Caco-2 (cell line): ENCODE data around the gene KSR2. TPM values are rescaled to one million over a fixed set of nuclear protein-coding genes. Genes with fewer than 3 reads are reported as not detected.

Experiments
- BruUV-seq: library from RNA; stranded (reverse); fragments of 400-500 nt; replicated peaks from 2 replicates; lab custom pipeline; 2021; lab: Mats Ljungman, UMichigan
- CTCF ChIA-PET: fragments of 300-600 bp; sonication (Branson Sonifier 250); formaldehyde crosslinking; loops from one replicate; lab custom pipeline; 2022; ENCODE audit warnings: antibody characterized with exemption; lab: Charles Lee
- POLR2A ChIA-PET: fragments of 300-600 bp; sonication (Branson Sonifier 250); formaldehyde crosslinking; loops from one replicate; lab custom pipeline; 2022; ENCODE audit warnings: antibody characterized with exemption; lab: Charles Lee
- DNase-seq, 2 experiments: peaks; one replicate each; pipeline versions ENCODE4 v3.0.0 to v3.0.0-alpha.2; 2020 to 2022
- H3K27me3 ChIP-seq: replicated peaks from 2 replicates; pipeline ENCODE4 v1.6.0; 2011; ENCODE audit warnings: low read length; ENCODE audit not compliant: control insufficient read depth, insufficient read depth
- H3K36me3 ChIP-seq: 2 replicates; pipeline ENCODE4 v1.5.1; 2011; ENCODE audit warnings: low read length; ENCODE audit not compliant: control insufficient read depth, insufficient read depth
- H3K4me1 ChIP-seq: fragments of 250-450 bp; sonication (Bioruptor Pico); 2 replicates; pipeline ENCODE4 v1.5.1; 2020; ENCODE audit warnings: mild to moderate bottlenecking
- H3K4me3 ChIP-seq: 2 replicates; pipeline ENCODE4 v1.5.1; 2011; ENCODE audit warnings: low read depth, mild to moderate bottlenecking, control low read depth, low read length
- H3K9me3 ChIP-seq: fragments of 250-450 bp; sonication (Bioruptor Pico); 2 replicates; pipeline ENCODE4 v1.5.1; 2020; ENCODE audit warnings: mild to moderate bottlenecking, moderate library complexity
- H3K27ac Mint-ChIP-seq: one replicate; pipeline ENCODE4 v1.8.0; 2022; ENCODE audit warnings: mixed read lengths; ENCODE audit not compliant: unreplicated experiment
- H3K27me3 Mint-ChIP-seq: one replicate; pipeline ENCODE4 v1.8.0; 2022; ENCODE audit warnings: mixed read lengths; ENCODE audit not compliant: insufficient read depth, unreplicated experiment
- H3K36me3 Mint-ChIP-seq: one replicate; pipeline ENCODE4 v1.8.0; 2022; ENCODE audit warnings: mild to moderate bottlenecking, mixed read lengths; ENCODE audit not compliant: insufficient read depth, unreplicated experiment
- H3K4me1 Mint-ChIP-seq: one replicate; pipeline ENCODE4 v1.8.0; 2022; ENCODE audit warnings: low read depth, mixed read lengths; ENCODE audit not compliant: unreplicated experiment
- H3K4me3 Mint-ChIP-seq: one replicate; pipeline ENCODE4 v1.8.0; 2022; ENCODE audit warnings: mild to moderate bottlenecking, moderate library complexity, mixed read lengths; ENCODE audit not compliant: unreplicated experiment
- H3K9me3 Mint-ChIP-seq: one replicate; pipeline ENCODE4 v1.8.0; 2022; ENCODE audit warnings: mixed read lengths; ENCODE audit not compliant: unreplicated experiment
- intact Hi-C: fragments of 100-400 bp; cut with micrococcal nuclease; formaldehyde crosslinking; loops from one replicate; pipeline ENCODE4 v1.10.0; 2022; ENCODE audit not compliant: unreplicated experiment
- total RNA-seq: library from RNA; stranded (reverse); gene quantifications from 2 replicates; pipeline ENCODE4 v1.2.3, GENCODE V29; 2022
- TF ChIP-seq, protein P1 (sequence below), 2 experiments: fragments of 200-600 bp in 1 of 2; IDR thresholded peaks; 1 replicate in 1 of 2; 2 replicates in 1 of 2; pipeline versions ENCODE4 v1.5.1 to v1.8.0; 2011 to 2022; ENCODE audit warnings: antibody characterized with exemption in 1 of 2, control low read depth in 1 of 2, inconsistent platforms in 1 of 2, low read depth in 1 of 2, low read length in 1 of 2, mild to moderate bottlenecking in 1 of 2, moderate library complexity in 1 of 2; ENCODE audit not compliant: insufficient read depth in 1 of 2, severe bottlenecking in 1 of 2, unreplicated experiment in 1 of 2

The KSR2 gene
- total RNA-seq, 1 experiment from 2014 or later: 0.66 TPM

- no peaks in the 10 kb centered on the region for H3K27me3 ChIP-seq
- Mint-ChIP-seq H3K27me3 (peaks cover 3% of the 10 kb centered on the region), H3K9me3 (no peaks in the 10 kb centered on the region), H3K27ac (no peak overlapping the region), H3K36me3 (no peaks in the 10 kb centered on the region), H3K4me1 (no peaks in the 10 kb centered on the region), H3K4me3 (no peak overlapping the region)
- intact Hi-C loops: no loop called here
- H3K4me3 ChIP-seq: no peak overlapping the region
- no peak for DNase-seq
- no TSS peak for BruUV-seq
- TF ChIP-seq, protein P1, sequence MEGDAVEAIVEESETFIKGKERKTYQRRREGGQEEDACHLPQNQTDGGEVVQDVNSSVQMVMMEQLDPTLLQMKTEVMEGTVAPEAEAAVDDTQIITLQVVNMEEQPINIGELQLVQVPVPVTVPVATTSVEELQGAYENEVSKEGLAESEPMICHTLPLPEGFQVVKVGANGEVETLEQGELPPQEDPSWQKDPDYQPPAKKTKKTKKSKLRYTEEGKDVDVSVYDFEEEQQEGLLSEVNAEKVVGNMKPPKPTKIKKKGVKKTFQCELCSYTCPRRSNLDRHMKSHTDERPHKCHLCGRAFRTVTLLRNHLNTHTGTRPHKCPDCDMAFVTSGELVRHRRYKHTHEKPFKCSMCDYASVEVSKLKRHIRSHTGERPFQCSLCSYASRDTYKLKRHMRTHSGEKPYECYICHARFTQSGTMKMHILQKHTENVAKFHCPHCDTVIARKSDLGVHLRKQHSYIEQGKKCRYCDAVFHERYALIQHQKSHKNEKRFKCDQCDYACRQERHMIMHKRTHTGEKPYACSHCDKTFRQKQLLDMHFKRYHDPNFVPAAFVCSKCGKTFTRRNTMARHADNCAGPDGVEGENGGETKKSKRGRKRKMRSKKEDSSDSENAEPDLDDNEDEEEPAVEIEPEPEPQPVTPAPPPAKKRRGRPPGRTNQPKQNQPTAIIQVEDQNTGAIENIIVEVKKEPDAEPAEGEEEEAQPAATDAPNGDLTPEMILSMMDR (IDR thresholded peaks at IDR 0.05; ENCODE audit: insufficient read depth in 1 of 2, low read depth in 1 of 2, low read length in 1 of 2, severe bottlenecking in 1 of 2, unreplicated experiment in 1 of 2): no peak
- ChIA-PET POLR2A (no interaction called here), CTCF (no interaction called here)
- H3K36me3 ChIP-seq: no peaks in the 10 kb centered on the region
- no peaks in the 10 kb centered on the region for H3K4me1 ChIP-seq
- H3K9me3 ChIP-seq: no peaks in the 10 kb centered on the region
These were observed 524.0 kb downstream of the KSR2 start for GRCh38 chr12:117444781-117445180.

DNA sequence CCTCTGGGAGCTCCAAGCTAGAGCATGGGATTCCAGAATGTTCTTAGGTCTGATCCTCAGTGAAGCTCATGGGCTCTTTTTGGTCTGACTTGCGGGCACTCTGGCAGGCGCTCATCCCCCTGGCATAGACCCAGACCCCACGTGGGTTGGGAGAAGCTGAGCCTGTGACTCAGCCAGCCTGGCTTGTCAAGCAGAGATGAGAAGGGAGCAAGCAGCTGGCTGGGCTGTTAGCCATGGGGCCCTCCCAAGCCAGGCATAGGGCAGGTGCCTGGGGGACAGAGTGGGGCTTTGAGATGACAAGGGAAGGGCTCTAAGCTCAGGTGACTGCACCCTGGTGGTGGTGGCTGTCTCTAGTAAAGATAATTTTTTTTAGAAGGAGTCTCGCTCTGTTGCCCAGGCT is 527.0 kb downstream of the KSR2 start:
- H3K4me3 ChIP-seq: no peak overlapping the region
- intact Hi-C loops: no loop called here
- H3K4me3 Mint-ChIP-seq: no peak overlapping the region
- H3K36me3 Mint-ChIP-seq: no peaks in the 10 kb centered on the region
- no peaks in the 10 kb centered on the region for H3K4me1 Mint-ChIP-seq
- no peaks in the 10 kb centered on the region for H3K4me1 ChIP-seq
- no peaks in the 10 kb centered on the region for H3K36me3 ChIP-seq
- DNase-seq: no peak
- CTCF ChIA-PET: no interaction called here
- no peak overlapping the region for H3K27ac Mint-ChIP-seq
- H3K9me3 ChIP-seq: no peaks in the 10 kb centered on the region
- no peaks in the 10 kb centered on the region for H3K9me3 Mint-ChIP-seq
- POLR2A ChIA-PET: no interaction called here
- no TSS peak for BruUV-seq
- H3K27me3 ChIP-seq: no peaks in the 10 kb centered on the region
- TF ChIP-seq, protein P1 (IDR thresholded peaks at IDR 0.05; ENCODE audit: insufficient read depth in 1 of 2, low read depth in 1 of 2, low read length in 1 of 2, severe bottlenecking in 1 of 2, unreplicated experiment in 1 of 2): no peak
- peaks cover 3% of the 10 kb centered on the region for H3K27me3 Mint-ChIP-seq

- Mint-ChIP-seq H3K4me1 (no peaks in the 10 kb centered on the region), H3K36me3 (no peaks in the 10 kb centered on the region), H3K4me3 (no peak overlapping the region), H3K27ac (no peak overlapping the region), H3K27me3 (peaks cover 3% of the 10 kb centered on the region), H3K9me3 (no peaks in the 10 kb centered on the region)
- H3K9me3 ChIP-seq: no peaks in the 10 kb centered on the region
- H3K36me3 ChIP-seq: no peaks in the 10 kb centered on the region
- H3K4me3 ChIP-seq: no peak overlapping the region
- TF ChIP-seq, protein P1 (IDR thresholded peaks at IDR 0.05; ENCODE audit: insufficient read depth in 1 of 2, low read depth in 1 of 2, low read length in 1 of 2, severe bottlenecking in 1 of 2, unreplicated experiment in 1 of 2): no peak
- intact Hi-C loops: no loop called here
- POLR2A ChIA-PET: no interaction called here
- H3K27me3 ChIP-seq: no peaks in the 10 kb centered on the region
- BruUV-seq: no TSS peak
- CTCF ChIA-PET: no interaction called here
- no peak for DNase-seq
- H3K4me1 ChIP-seq: no peaks in the 10 kb centered on the region
These were observed 528.4 kb downstream of the KSR2 start for GRCh38 chr12:117440384-117440783.
